Measurements from ENCODE around the gene KIF6. TPM values are rescaled to one million over a fixed set of nuclear protein-coding genes. Genes with fewer than 3 reads are reported as not detected.
A peak's percentile ranks its signal among the peaks of the same experiment; 100 is the strongest.

KIF6 gene
- total RNA-seq, 1 donor from 2014 or later, result 2.0 TPM

GRCh38 chr6:39378960-39379425 is 346.2 kb downstream of the KIF6 start:
- no peaks in the 10 kb centered on the region for H3K79me2 ChIP-seq (ENCODE audit: insufficient read depth, low read length)
- Mint-ChIP-seq H3K9me3 (ENCODE audit: unreplicated experiment) (peaks cover 2% of the 10 kb centered on the region), H3K4me1 (ENCODE audit: low read depth, unreplicated experiment) (peaks cover 13% of the 10 kb centered on the region), H3K36me3 (ENCODE audit: low read depth, unreplicated experiment) (no peaks in the 10 kb centered on the region), H3K4me3 (ENCODE audit: unreplicated experiment) (no peak overlapping the region), H3K27ac (ENCODE audit: unreplicated experiment) (no peak overlapping the region), H3K27me3 (ENCODE audit: low read depth, unreplicated experiment) (peaks cover 8% of the 10 kb centered on the region)
- no peaks in the 10 kb centered on the region for H4K20me1 ChIP-seq (ENCODE audit: insufficient read depth, low read length)
- TF ChIP-seq EZH2 (IDR thresholded peaks at IDR 0.05; ENCODE audit: insufficient read depth, low read length), result no peak
- TF ChIP-seq, protein P1, sequence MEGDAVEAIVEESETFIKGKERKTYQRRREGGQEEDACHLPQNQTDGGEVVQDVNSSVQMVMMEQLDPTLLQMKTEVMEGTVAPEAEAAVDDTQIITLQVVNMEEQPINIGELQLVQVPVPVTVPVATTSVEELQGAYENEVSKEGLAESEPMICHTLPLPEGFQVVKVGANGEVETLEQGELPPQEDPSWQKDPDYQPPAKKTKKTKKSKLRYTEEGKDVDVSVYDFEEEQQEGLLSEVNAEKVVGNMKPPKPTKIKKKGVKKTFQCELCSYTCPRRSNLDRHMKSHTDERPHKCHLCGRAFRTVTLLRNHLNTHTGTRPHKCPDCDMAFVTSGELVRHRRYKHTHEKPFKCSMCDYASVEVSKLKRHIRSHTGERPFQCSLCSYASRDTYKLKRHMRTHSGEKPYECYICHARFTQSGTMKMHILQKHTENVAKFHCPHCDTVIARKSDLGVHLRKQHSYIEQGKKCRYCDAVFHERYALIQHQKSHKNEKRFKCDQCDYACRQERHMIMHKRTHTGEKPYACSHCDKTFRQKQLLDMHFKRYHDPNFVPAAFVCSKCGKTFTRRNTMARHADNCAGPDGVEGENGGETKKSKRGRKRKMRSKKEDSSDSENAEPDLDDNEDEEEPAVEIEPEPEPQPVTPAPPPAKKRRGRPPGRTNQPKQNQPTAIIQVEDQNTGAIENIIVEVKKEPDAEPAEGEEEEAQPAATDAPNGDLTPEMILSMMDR (IDR thresholded peaks at IDR 0.05; ENCODE audit: insufficient read depth, low read depth, low read length), result no peak
- no peak overlapping the region for H3K4me2 ChIP-seq (ENCODE audit: low read length)
- DNase-seq (ENCODE audit: low read depth) (no peak), FAIRE-seq (no peak)
- no peaks in the 10 kb centered on the region for H3K27me3 ChIP-seq (ENCODE audit: insufficient read depth, low read length)
- no peak overlapping the region for H3K27ac ChIP-seq (ENCODE audit: low read depth, low read length)
- H3K4me3 ChIP-seq (ENCODE audit: insufficient read depth, low read depth, low read length), result no peak overlapping the region
- no peak overlapping the region for H3K9ac ChIP-seq (ENCODE audit: low read length)
- H3K9me3 ChIP-seq (ENCODE audit: insufficient read depth, low read depth, low read length), result no peaks in the 10 kb centered on the region
- H3K4me1 ChIP-seq (ENCODE audit: insufficient read depth, low read length), result no peaks in the 10 kb centered on the region
- H2AFZ ChIP-seq (ENCODE audit: low read depth, low read length), result no peak overlapping the region
- no peaks in the 10 kb centered on the region for H3K36me3 ChIP-seq (ENCODE audit: insufficient read depth, low read length)

- no peak overlapping the region for H3K4me2 ChIP-seq (ENCODE audit: low read length)
- FAIRE-seq (no peak), DNase-seq (ENCODE audit: low read depth) (no peak)
- H3K27ac Mint-ChIP-seq (ENCODE audit: unreplicated experiment), result no peak overlapping the region
- no peak overlapping the region for H3K4me3 Mint-ChIP-seq (ENCODE audit: unreplicated experiment)
- H3K27me3 ChIP-seq (ENCODE audit: insufficient read depth, low read length), result no peaks in the 10 kb centered on the region
- H3K79me2 ChIP-seq (ENCODE audit: insufficient read depth, low read length), result no peaks in the 10 kb centered on the region
- H3K9me3 ChIP-seq (ENCODE audit: insufficient read depth, low read depth, low read length), result no peaks in the 10 kb centered on the region
- no peak overlapping the region for H3K4me3 ChIP-seq (ENCODE audit: insufficient read depth, low read depth, low read length)
- H3K9ac ChIP-seq (ENCODE audit: low read length), result no peak overlapping the region
- peaks cover 2% of the 10 kb centered on the region for H3K9me3 Mint-ChIP-seq (ENCODE audit: unreplicated experiment)
- H3K36me3 ChIP-seq (ENCODE audit: insufficient read depth, low read length), result no peaks in the 10 kb centered on the region
- TF ChIP-seq EZH2 (IDR thresholded peaks at IDR 0.05; ENCODE audit: insufficient read depth, low read length), result no peak
- TF ChIP-seq, protein P1 (IDR thresholded peaks at IDR 0.05; ENCODE audit: insufficient read depth, low read depth, low read length), result no peak
- H3K4me1 Mint-ChIP-seq (ENCODE audit: low read depth, unreplicated experiment), result peaks cover 13% of the 10 kb centered on the region
- H3K27ac ChIP-seq (ENCODE audit: low read depth, low read length), result no peak overlapping the region
- no peaks in the 10 kb centered on the region for H4K20me1 ChIP-seq (ENCODE audit: insufficient read depth, low read length)
- H2AFZ ChIP-seq (ENCODE audit: low read depth, low read length), result no peak overlapping the region
- H3K36me3 Mint-ChIP-seq (ENCODE audit: low read depth, unreplicated experiment), result no peaks in the 10 kb centered on the region
- peaks cover 8% of the 10 kb centered on the region for H3K27me3 Mint-ChIP-seq (ENCODE audit: low read depth, unreplicated experiment)
- no peaks in the 10 kb centered on the region for H3K4me1 ChIP-seq (ENCODE audit: insufficient read depth, low read length)
Observed at GRCh38 chr6:39378175-39378959, 346.8 kb downstream of the KIF6 start.

DNA sequence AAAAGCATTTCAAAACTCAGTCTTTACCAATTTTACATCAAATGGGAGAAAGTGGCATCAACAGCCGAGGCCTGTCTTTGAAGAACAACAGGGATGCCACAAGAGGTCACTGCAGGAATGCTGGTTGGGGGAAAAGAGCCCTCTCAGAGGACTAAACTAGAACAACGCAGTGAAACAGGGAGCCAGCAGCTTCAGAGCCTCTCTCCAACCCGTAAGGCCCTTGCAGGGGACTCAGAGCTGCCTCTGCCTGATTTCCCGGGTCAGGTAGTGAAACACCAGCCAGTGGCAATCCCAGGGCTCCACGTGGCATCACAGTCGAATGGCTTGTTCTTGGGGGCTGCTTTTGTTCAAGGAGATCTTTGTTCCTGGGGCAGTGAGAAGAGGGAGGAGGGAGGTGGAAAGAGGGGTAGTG is 347.7 kb downstream of the KIF6 start:
- no peaks in the 10 kb centered on the region for H3K27me3 ChIP-seq (ENCODE audit: insufficient read depth, low read length)
- no peak overlapping the region for H3K4me3 ChIP-seq (ENCODE audit: insufficient read depth, low read depth, low read length)
- peaks cover 7% of the 10 kb centered on the region for H3K4me1 Mint-ChIP-seq (ENCODE audit: low read depth, unreplicated experiment)
- peak overlapping the region; percentile 64 for H2AFZ ChIP-seq (ENCODE audit: low read depth, low read length)
- no peaks in the 10 kb centered on the region for H3K36me3 Mint-ChIP-seq (ENCODE audit: low read depth, unreplicated experiment)
- TF ChIP-seq, protein P1 (IDR thresholded peaks at IDR 0.05; ENCODE audit: insufficient read depth, low read depth, low read length), result peak; percentile 70
- no peak for TF ChIP-seq EZH2 (IDR thresholded peaks at IDR 0.05; ENCODE audit: insufficient read depth, low read length)
- DNase-seq (ENCODE audit: low read depth) (peak; percentile 51), FAIRE-seq (no peak)
- H3K36me3 ChIP-seq (ENCODE audit: insufficient read depth, low read length), result no peaks in the 10 kb centered on the region
- no peaks in the 10 kb centered on the region for H3K4me1 ChIP-seq (ENCODE audit: insufficient read depth, low read length)
- H3K27ac ChIP-seq (ENCODE audit: low read depth, low read length), result no peak overlapping the region
- H3K9ac ChIP-seq (ENCODE audit: low read length), result no peak overlapping the region
- H3K9me3 Mint-ChIP-seq (ENCODE audit: unreplicated experiment), result peaks cover 2% of the 10 kb centered on the region
- H3K9me3 ChIP-seq (ENCODE audit: insufficient read depth, low read depth, low read length), result no peaks in the 10 kb centered on the region
- no peak overlapping the region for H3K27ac Mint-ChIP-seq (ENCODE audit: unreplicated experiment)
- no peak overlapping the region for H3K4me2 ChIP-seq (ENCODE audit: low read length)
- H3K27me3 Mint-ChIP-seq (ENCODE audit: low read depth, unreplicated experiment), result peaks cover 8% of the 10 kb centered on the region
- H3K4me3 Mint-ChIP-seq (ENCODE audit: unreplicated experiment), result no peak overlapping the region
- no peaks in the 10 kb centered on the region for H3K79me2 ChIP-seq (ENCODE audit: insufficient read depth, low read length)
- no peaks in the 10 kb centered on the region for H4K20me1 ChIP-seq (ENCODE audit: insufficient read depth, low read length)
